Neural cell (in vitro differentiated cells): ENCODE measurements around the gene MATN3.

Source experiments
- EP300 ChIP-seq: fragments of 450-650 bp; conservative IDR thresholded peaks from 2 replicates; pipeline ENCODE4 v1.6.1; 2014; ENCODE audit warnings: antibody characterized with exemption, mild to moderate bottlenecking, moderate library complexity; ENCODE audit not compliant: poor library complexity, severe bottlenecking
- EZH2 ChIP-seq: fragments of 200-600, 300-800 bp; shearing (Covaris generic), sonication (generic); IDR thresholded peaks from 2 replicates; pipeline ENCODE4 v1.6.1; 2014; ENCODE audit warnings: antibody characterized with exemption, low read length, borderline replicate concordance, mild to moderate bottlenecking; ENCODE audit not compliant: insufficient read depth, poor library complexity, severe bottlenecking
- POLR2AphosphoS5 ChIP-seq: IDR thresholded peaks from 2 replicates; pipeline ENCODE4 v1.6.1; 2012
- TF ChIP-seq, protein P1 (sequence below): fragments of 450-650 bp; IDR thresholded peaks from 2 replicates; pipeline ENCODE4 v1.5.1; 2014; ENCODE audit warnings: antibody characterized with exemption, mild to moderate bottlenecking, moderate library complexity; ENCODE audit not compliant: poor library complexity, severe bottlenecking

DNA sequence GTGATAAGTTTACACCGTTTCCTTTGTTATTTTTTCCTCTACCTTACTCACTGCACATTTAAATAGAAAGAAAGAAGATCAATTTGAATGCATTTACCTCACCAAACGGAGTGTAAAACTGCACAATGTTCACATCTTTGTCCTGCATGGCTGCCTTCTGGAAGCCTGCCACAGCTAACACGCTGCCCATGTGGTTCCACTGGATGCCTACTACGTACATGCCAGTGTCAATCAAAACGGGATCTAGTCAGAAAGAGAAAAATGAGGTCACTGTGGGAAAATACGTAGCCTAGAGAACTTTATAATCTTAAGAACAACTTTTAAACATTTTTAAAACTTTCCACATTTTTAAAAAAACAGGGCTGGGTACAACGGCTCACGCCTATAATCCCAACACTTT lies 39.0 kb downstream of the MATN3 start:
- TF ChIP-seq EP300 (no peak), POLR2AphosphoS5 (no peak), EZH2 (no peak)
- TF ChIP-seq, protein P1, sequence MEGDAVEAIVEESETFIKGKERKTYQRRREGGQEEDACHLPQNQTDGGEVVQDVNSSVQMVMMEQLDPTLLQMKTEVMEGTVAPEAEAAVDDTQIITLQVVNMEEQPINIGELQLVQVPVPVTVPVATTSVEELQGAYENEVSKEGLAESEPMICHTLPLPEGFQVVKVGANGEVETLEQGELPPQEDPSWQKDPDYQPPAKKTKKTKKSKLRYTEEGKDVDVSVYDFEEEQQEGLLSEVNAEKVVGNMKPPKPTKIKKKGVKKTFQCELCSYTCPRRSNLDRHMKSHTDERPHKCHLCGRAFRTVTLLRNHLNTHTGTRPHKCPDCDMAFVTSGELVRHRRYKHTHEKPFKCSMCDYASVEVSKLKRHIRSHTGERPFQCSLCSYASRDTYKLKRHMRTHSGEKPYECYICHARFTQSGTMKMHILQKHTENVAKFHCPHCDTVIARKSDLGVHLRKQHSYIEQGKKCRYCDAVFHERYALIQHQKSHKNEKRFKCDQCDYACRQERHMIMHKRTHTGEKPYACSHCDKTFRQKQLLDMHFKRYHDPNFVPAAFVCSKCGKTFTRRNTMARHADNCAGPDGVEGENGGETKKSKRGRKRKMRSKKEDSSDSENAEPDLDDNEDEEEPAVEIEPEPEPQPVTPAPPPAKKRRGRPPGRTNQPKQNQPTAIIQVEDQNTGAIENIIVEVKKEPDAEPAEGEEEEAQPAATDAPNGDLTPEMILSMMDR: no peak
